ENCODE results near the gene CACHD1.

DNA sequence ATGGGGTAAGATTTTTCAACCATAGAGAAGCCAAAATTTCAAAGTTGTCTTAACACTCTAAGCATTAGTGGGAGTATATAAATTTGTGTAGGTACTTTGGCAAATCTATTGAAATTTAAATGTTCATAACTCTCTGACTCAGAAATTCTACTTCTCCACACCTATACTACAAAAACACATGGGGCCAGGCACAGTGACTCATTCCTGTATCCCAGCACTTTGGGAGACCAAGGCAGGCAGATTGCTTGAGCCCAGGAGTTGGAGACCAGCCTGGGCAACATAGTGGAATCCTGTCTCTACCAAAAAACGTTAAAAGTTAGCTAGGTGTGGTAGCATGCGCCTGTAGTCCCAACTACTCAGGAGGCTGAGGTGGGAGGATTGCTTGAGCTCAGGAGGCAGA, 233.7 kb downstream of the CACHD1 start:
- TF ChIP-seq, protein P1, sequence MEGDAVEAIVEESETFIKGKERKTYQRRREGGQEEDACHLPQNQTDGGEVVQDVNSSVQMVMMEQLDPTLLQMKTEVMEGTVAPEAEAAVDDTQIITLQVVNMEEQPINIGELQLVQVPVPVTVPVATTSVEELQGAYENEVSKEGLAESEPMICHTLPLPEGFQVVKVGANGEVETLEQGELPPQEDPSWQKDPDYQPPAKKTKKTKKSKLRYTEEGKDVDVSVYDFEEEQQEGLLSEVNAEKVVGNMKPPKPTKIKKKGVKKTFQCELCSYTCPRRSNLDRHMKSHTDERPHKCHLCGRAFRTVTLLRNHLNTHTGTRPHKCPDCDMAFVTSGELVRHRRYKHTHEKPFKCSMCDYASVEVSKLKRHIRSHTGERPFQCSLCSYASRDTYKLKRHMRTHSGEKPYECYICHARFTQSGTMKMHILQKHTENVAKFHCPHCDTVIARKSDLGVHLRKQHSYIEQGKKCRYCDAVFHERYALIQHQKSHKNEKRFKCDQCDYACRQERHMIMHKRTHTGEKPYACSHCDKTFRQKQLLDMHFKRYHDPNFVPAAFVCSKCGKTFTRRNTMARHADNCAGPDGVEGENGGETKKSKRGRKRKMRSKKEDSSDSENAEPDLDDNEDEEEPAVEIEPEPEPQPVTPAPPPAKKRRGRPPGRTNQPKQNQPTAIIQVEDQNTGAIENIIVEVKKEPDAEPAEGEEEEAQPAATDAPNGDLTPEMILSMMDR (IDR thresholded peaks at IDR 0.05; ENCODE audit: low read depth, low read length) = no peak
- TF ChIP-seq POLR2A (IDR thresholded peaks at IDR 0.05; ENCODE audit: extremely low read depth, insufficient read length) = no peak
- TF ChIP-seq, protein P2, sequence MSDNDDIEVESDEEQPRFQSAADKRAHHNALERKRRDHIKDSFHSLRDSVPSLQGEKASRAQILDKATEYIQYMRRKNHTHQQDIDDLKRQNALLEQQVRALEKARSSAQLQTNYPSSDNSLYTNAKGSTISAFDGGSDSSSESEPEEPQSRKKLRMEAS (IDR thresholded peaks at IDR 0.05; ENCODE audit: low read depth, low read length) = no peak

All from NB4 (cell line).